Measurements from ENCODE around the gene LGI2.
"Not testable (repeated sequence)": the region's sequence is repeated elsewhere in the genome, so short reads cannot be mapped to it uniquely, and the experiment has no call there.

The LGI2 gene

GRCh38 chr4:25061602-25062001 is 30.9 kb upstream of the LGI2 start:
- H3K4me1 ChIP-seq (ENCODE audit: insufficient read depth, low read length) = peaks cover 15% of the 10 kb centered on the region

GRCh38 chr4:25060963-25061340 is 30.2 kb upstream of the LGI2 start:
- no peaks in the 10 kb centered on the region for H3K36me3 ChIP-seq (ENCODE audit: insufficient read depth, low read length)
- H3K4me1 ChIP-seq (ENCODE audit: insufficient read depth, low read length) = peaks cover 14% of the 10 kb centered on the region
- H3K9ac ChIP-seq (ENCODE audit: low read depth, low read length) = no peak overlapping the region
- H3K9me3 ChIP-seq (ENCODE audit: control insufficient read depth, insufficient read depth, low read length) = no peaks in the 10 kb centered on the region

More at GRCh38 chr4:25061602-25062001, 30.9 kb upstream of the LGI2 start:
- no peaks in the 10 kb centered on the region for H3K36me3 ChIP-seq (ENCODE audit: insufficient read depth, low read length)
- no peaks in the 10 kb centered on the region for H3K9me3 ChIP-seq (ENCODE audit: control insufficient read depth, insufficient read depth, low read length)
- no peak overlapping the region for H3K9ac ChIP-seq (ENCODE audit: low read depth, low read length)

- Histone ChIP-seq H3K4me1 (ENCODE audit: insufficient read depth, low read length) (peaks cover 8% of the 10 kb centered on the region), H3K9me3 (ENCODE audit: control insufficient read depth, insufficient read depth, low read length) (no peaks in the 10 kb centered on the region), H3K9ac (ENCODE audit: low read depth, low read length) (no peak overlapping the region), H3K36me3 (ENCODE audit: insufficient read depth, low read length) (no peaks in the 10 kb centered on the region)
Observed at GRCh38 chr4:25060241-25060962, 29.7 kb upstream of the LGI2 start.

GRCh38 chr4:25059791-25060190 is 29.0 kb upstream of the LGI2 start:
- Histone ChIP-seq H3K9ac (ENCODE audit: low read depth, low read length) (no peak overlapping the region), H3K4me1 (ENCODE audit: insufficient read depth, low read length) (peaks cover 2% of the 10 kb centered on the region; the same call in 1 of the 2 replicates), H3K36me3 (ENCODE audit: insufficient read depth, low read length) (no peaks in the 10 kb centered on the region), H3K9me3 (ENCODE audit: control insufficient read depth, insufficient read depth, low read length) (no peaks in the 10 kb centered on the region)

- Histone ChIP-seq H3K36me3 (ENCODE audit: insufficient read depth, low read length) (no peaks in the 10 kb centered on the region), H3K4me1 (ENCODE audit: insufficient read depth, low read length) (no peaks in the 10 kb centered on the region), H3K9me3 (ENCODE audit: control insufficient read depth, insufficient read depth, low read length) (no peaks in the 10 kb centered on the region), H3K9ac (ENCODE audit: low read depth, low read length) (no peak overlapping the region)
Observed at GRCh38 chr4:25058796-25059195, 28.1 kb upstream of the LGI2 start.

GRCh38 chr4:25057299-25057698 is 26.6 kb upstream of the LGI2 start:
- Histone ChIP-seq H3K4me1 (ENCODE audit: insufficient read depth, low read length) (no peaks in the 10 kb centered on the region), H3K36me3 (ENCODE audit: insufficient read depth, low read length) (no peaks in the 10 kb centered on the region), H3K9ac (ENCODE audit: low read depth, low read length) (no peak overlapping the region), H3K9me3 (ENCODE audit: control insufficient read depth, insufficient read depth, low read length) (no peaks in the 10 kb centered on the region)

GRCh38 chr4:25052037-25052436 is 21.3 kb upstream of the LGI2 start:
- H3K36me3 ChIP-seq (ENCODE audit: insufficient read depth, low read length); H3K9ac ChIP-seq (ENCODE audit: low read depth, low read length); H3K4me1 ChIP-seq (ENCODE audit: insufficient read depth, low read length): not testable (repeated sequence)
- H3K9me3 ChIP-seq (ENCODE audit: control insufficient read depth, insufficient read depth, low read length) = peaks cover 11% of the 10 kb centered on the region

GRCh38 chr4:25051534-25051933 is 20.8 kb upstream of the LGI2 start:
- no peaks in the 10 kb centered on the region for H3K36me3 ChIP-seq (ENCODE audit: insufficient read depth, low read length)
- H3K9me3 ChIP-seq (ENCODE audit: control insufficient read depth, insufficient read depth, low read length) = peaks cover 11% of the 10 kb centered on the region

GRCh38 chr4:25050370-25051078 is 19.8 kb upstream of the LGI2 start:
- H3K36me3 ChIP-seq (ENCODE audit: insufficient read depth, low read length) = no peaks in the 10 kb centered on the region
- no peaks in the 10 kb centered on the region for H3K4me1 ChIP-seq (ENCODE audit: insufficient read depth, low read length)
- peaks cover 11% of the 10 kb centered on the region for H3K9me3 ChIP-seq (ENCODE audit: control insufficient read depth, insufficient read depth, low read length)
- no peak overlapping the region for H3K9ac ChIP-seq (ENCODE audit: low read depth, low read length)

More at GRCh38 chr4:25051534-25051933, 20.8 kb upstream of the LGI2 start:
- Histone ChIP-seq H3K9ac (ENCODE audit: low read depth, low read length) (no peak overlapping the region), H3K4me1 (ENCODE audit: insufficient read depth, low read length) (no peaks in the 10 kb centered on the region)

GRCh38 chr4:25043548-25043947 is 12.8 kb upstream of the LGI2 start:
- Histone ChIP-seq H3K36me3 (ENCODE audit: insufficient read depth, low read length) (no peaks in the 10 kb centered on the region), H3K9me3 (ENCODE audit: control insufficient read depth, insufficient read depth, low read length) (no peaks in the 10 kb centered on the region), H3K4me1 (ENCODE audit: insufficient read depth, low read length) (no peaks in the 10 kb centered on the region), H3K9ac (ENCODE audit: low read depth, low read length) (no peak overlapping the region)

GRCh38 chr4:25033526-25033925 is 2.8 kb upstream of the LGI2 start:
- Histone ChIP-seq H3K4me1 (ENCODE audit: insufficient read depth, low read length) (peaks cover 10% of the 10 kb centered on the region), H3K9ac (ENCODE audit: low read depth, low read length) (no peak overlapping the region), H3K9me3 (ENCODE audit: control insufficient read depth, insufficient read depth, low read length) (no peaks in the 10 kb centered on the region)

GRCh38 chr4:25032126-25032525 is 1.4 kb upstream of the LGI2 start:
- H3K4me1 ChIP-seq (ENCODE audit: insufficient read depth, low read length) = peaks cover 10% of the 10 kb centered on the region
- H3K9me3 ChIP-seq (ENCODE audit: control insufficient read depth, insufficient read depth, low read length) = no peaks in the 10 kb centered on the region
- no peaks in the 10 kb centered on the region for H3K36me3 ChIP-seq (ENCODE audit: insufficient read depth, low read length)
- H3K9ac ChIP-seq (ENCODE audit: low read depth, low read length) = no peak overlapping the region

More at GRCh38 chr4:25033526-25033925, 2.8 kb upstream of the LGI2 start:
- no peaks in the 10 kb centered on the region for H3K36me3 ChIP-seq (ENCODE audit: insufficient read depth, low read length)

GRCh38 chr4:25031077-25031621 is 403 bp upstream of the LGI2 start:
- Histone ChIP-seq H3K9me3 (ENCODE audit: control insufficient read depth, insufficient read depth, low read length) (no peaks in the 10 kb centered on the region), H3K36me3 (ENCODE audit: insufficient read depth, low read length) (no peaks in the 10 kb centered on the region), H3K4me1 (ENCODE audit: insufficient read depth, low read length) (peaks cover 10% of the 10 kb centered on the region), H3K9ac (ENCODE audit: low read depth, low read length) (peak overlapping the region; percentile 54)

- no peaks in the 10 kb centered on the region for H3K36me3 ChIP-seq (ENCODE audit: insufficient read depth, low read length)
- H3K9me3 ChIP-seq (ENCODE audit: control insufficient read depth, insufficient read depth, low read length) = no peaks in the 10 kb centered on the region
- H3K4me1 ChIP-seq (ENCODE audit: insufficient read depth, low read length) = peaks cover 10% of the 10 kb centered on the region
- peak overlapping the region; percentile 62; the same call in 1 of the 2 replicates for H3K9ac ChIP-seq (ENCODE audit: low read depth, low read length)
Observed at GRCh38 chr4:25029479-25030276, 1.1 kb downstream of the LGI2 start.
